AG08395 (cell line): Measurements from ENCODE around the gene MBNL2.

Experiments used
- DNase-seq: peaks from one replicate; pipeline ENCODE4 v3.0.0; 2012; ENCODE audit warnings: mixed read lengths, low spot score

Gene MBNL2

DNA sequence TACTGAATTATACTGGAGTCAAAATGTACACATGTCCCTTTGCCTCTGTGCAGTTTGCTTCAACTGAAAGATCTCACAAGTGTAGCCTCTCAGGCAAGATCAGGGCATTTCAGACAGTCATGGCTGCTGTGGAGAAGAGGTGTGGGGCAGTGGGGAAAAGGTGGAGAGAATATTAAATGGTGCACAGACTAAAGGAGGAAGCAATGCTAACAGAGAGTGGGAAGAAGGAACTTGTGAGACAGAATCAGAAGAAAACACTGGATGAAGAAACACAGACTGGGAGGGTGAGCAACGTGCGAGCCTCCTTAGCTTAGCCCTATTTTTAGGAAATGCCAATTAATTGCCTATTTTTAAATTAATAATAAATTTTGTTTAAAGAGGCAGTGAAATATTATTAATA is 162.2 kb downstream of the MBNL2 start:
- no peak for DNase-seq

DNA sequence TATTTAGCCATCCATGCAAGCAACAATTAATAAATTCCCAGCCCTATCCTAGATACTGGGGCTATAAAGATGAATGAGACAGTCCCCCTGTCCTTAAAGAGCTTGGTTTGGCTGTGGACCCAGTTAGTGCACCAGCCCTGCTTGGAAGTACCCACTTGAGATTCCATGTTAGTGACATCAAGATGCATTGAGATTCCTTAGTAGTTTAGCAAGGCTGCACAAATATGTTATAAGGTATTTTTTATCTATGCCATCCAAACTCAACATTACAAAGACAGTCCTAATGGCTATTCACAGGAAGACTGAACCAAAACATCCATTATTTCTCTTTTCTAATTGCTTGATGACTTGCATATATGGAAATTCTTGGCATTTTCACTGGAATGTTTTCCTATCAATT is 163.0 kb downstream of the MBNL2 start:
- peak; percentile 56 for DNase-seq

DNA sequence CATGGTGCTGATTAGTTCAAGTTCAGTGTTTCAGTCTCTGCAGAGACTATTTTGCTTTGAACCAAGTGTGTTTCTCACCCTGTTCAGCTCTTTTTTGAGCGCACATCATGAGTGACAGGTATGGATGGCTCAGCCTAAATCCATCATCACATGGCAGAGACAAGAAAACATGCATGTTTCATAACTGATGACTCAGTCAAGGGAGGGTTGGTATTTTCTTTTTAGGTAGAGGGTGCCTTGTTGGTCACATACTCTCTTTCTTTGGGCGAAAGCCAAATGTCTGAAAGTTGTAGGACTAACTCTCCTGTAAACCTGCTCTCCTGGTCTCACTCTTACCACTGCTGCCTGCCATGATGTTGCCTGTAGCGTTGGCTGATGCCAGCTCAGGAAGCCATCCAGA is 163.7 kb downstream of the MBNL2 start:
- DNase-seq, result no peak

DNA sequence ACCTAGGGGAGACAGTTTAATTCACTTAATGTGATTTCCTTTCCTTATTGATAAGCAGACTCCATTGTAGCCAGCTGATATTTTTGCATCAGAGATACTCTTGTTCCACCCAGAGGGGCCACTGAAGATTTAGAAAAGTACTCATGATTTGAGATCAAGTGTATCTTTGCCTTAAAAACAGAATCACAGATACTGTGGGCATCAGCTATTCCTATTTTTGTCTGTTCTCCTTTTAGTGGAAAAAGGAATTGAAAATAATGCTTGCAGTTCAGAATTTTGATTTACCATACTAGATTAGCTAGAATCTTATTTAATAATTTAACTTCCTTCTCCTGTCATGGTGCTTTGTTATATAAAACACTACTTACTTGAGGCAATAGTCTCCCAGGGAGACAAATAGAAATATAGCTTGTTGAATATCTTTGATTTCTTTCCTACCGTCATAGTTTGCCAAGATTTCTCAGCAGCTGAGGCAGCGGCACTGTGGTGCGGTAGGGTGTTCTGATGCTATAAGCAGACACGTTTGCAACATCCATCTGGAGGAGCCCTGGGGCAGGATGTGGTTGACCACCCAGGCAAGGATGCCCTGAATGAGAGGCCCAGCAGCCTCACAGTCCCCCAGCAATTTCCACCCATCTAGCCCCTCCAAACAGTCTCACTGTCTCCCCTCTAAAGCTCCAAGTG is 164.8 kb downstream of the MBNL2 start:
- no peak for DNase-seq

DNA sequence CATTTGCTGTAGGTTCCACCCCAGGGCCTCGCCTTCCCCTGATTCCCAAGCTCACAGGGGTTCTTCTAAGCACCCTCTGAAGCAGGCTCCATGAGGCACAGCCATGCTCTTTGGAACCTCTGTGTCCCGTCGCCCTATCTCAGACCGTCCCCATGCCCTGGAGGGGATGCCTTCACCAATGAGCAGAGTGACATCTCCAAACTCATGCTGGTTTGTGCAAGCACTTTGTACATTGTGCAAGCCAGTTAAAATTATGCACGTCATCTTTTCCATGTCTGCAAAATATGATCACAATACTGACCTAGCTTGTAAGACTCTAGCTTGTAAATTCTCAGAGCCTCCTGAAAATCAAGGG is 165.3 kb downstream of the MBNL2 start:
- no peak for DNase-seq

DNA sequence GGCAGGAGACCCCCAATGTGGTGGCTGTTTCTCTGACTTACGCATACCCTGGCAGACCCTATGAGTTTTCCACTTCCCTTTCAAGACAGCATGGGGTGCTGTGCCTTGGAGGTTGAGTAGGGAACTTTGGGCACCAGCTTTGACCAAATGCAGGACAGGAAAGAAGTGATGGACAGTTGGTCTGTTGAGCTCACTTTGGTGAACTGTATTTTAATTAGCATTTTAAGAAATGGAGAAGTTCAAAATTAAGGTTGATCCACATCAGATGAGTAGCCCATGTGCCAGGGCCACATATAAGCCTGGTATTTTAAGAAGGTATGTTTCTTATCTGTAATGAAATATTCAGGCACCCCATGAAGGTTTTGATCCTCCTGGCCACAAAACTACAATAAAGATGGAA is 165.8 kb downstream of the MBNL2 start:
- DNase-seq, result no peak

DNA sequence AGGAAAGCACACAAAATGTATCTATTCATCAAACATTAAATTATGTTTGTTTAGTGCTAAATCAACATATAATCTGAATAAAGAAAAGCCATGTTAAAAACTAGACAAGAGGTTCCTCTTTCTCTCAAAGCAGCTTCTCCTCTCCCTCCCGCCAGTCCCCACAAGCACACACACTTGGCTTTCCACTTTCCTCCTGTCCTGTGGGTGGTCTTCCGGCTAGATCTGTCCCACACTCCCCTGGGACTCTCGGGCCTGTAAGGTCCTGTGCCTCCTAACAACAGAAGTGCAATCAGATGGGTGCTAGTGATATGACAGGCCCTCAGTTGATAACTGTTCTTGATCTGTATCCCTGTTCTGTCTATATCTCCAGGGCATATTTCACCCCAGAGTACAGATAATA is 166.2 kb downstream of the MBNL2 start:
- DNase-seq, result no peak

DNA sequence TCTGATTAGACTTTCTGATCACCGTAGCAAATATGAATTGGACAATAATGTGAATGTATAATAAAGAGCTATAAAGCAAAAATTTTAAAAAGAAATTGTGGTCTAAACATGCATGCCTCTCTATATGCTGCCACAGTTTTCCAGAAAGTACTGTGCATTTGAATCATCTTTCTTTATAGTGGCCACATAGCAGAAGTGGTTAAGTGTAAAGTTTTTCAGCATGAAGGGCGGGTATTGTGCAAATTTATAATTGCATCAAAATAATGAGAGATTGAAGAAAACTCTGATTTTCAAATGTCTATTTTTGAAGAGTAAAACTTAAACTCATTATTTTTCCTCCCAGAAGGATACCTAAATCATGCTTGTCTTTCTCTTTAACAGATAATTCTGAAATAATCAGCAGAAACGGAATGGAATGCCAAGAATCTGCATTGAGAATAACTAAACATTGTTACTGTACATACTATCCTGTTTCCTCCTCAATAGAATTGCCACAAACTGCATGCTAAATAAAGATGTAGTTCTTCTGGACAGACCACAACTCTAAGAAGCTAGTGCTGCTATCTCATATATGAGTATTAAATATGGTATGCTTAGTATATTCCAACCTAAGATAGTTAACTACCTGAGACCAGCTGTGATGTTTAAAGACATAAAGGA is 168.9 kb downstream of the MBNL2 start:
- no peak for DNase-seq

DNA sequence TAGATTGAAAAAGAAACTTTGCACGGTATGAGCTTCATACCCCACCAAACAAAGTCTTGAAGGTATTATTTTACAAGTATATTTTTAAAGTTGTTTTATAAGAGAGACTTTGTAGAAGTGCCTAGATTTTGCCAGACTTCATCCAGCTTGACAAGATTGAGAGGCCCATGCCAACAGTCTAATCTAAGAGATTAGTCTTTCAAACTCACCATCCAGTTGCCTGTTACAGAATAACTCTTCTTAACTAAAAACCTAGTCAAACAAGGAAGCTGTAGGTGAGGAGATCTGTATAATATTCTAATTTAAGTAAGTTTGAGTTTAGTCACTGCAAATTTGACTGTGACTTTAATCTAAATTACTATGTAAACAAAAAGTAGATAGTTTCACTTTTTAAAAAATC is 169.9 kb downstream of the MBNL2 start:
- DNase-seq, result no peak

DNA sequence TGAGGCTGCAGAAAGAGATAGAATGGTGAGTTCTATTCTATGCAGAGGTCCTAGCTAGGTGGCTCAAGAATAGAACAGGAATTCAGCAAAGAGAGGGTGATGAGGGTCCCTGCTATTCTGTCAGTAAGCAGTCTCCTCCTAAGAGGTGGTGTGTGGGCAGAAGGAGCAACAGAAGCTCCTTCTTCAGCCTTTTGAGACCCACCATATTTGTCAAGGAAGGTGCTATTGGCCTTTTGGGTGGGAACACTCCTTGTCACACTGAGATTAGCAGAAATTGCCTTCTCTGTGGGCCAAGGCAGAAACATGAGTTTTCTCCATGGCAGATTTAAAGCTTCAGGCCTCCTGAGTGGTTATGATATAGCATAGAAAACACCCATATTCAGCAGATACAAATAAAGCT is 172.4 kb downstream of the MBNL2 start:
- DNase-seq, result no peak

DNA sequence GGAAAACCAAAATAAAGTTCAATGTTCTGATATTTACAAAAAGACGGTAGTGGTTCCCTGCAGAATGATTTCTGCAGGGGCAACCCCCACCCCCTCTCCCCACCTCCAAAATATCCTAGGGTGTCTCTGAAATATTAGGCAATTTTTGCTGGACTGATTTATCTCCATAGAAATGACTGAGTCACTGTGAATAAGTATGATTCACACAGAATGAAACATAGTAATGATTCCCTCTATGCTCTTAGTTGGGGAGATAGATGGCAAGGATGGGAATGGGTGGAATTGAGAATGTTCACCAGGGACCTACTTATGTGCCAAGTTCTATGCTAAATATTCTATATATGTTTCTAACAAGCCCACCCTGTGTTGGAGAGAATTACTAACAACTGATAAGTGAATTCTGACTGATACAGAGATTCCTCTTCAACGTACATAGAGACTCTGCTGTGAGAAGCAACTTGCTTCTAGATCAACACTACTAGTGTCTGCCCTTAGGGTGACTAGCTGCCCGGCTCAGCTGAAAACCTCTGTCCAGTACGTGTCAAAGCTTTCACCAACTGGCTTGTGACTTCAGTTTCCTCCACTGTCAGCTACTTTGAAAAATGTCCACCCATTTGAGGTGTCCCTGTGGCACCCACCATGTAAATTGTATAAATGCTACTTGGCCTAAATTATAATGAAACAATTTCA is 173.5 kb downstream of the MBNL2 start:
- peak; percentile 52 for DNase-seq

DNA sequence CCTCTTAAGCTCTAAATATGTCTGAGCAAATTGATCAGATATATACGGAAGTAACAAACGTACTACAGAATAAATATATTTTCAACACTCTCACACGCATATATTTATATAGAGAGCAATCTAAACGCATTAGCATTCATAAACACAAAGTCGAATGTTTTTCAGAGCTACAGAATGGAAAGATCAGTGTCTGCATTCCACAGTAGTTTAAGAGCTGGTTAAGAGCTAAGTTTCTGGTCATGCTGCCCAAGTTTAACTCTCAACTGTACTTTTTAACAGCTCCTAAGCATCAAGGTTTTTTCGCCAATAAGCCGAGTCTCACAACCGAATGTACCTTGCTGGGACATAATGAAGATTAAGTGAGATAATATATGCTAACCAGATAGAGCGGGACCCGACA is 175.1 kb downstream of the MBNL2 start:
- DNase-seq, result no peak

DNA sequence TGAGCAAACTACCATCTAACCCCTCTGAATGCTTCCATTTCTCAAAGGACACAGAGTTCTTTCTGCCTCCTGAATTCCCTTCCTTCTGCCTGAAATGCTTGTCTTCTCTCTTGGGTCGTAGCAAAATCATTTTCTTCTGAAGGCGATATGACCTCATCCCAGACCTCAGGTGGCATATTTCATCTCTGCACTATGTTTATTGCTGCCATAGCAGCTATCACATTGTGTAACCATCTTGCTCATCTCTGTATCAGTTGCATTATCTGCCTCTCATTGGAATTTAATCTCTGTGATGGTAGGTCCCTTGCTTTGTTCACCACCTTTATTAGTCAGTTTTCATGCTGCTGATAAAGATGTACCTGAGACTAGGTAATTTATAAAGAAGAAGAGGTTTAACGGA is 179.3 kb downstream of the MBNL2 start:
- DNase-seq, result no peak

DNA sequence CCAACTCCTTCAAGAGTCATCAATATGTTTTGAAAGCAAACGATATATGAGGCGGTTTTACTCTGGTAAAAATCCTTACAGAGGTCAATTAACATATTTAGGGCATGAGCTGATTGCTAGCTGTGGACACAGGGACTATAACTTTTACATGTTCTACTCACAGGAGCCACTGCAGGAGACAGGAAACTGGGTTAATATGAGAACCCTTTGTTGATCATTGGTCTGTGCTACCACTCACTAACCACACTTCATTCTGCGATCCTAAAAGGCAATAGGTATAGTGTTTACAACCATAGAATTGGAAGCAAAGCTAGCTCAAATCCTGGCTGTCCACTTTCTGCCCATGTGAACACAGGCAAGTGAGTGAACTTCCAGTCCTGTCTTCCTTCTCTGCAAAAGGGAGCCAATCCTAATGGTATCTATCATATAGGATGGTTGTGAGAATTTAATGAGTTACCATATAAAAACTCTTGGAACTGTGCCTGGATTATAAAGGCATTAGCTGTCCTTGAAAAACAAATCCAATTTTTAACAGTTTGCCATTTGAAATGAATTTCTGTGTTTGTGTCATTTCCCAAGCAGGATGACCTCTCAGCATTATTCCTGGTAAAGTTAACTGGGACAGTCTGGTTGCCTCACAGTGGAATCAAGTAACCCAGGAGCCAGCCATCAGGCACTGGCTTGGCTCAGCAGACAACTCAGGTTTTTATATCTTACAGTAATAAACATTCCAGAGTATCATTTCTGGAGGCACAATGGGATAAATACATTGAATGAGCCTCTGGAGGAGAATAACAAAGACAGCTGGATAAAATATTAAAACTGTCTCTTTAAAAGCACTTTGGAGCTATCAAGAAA is 182.0 kb downstream of the MBNL2 start:
- DNase-seq, result no peak

DNA sequence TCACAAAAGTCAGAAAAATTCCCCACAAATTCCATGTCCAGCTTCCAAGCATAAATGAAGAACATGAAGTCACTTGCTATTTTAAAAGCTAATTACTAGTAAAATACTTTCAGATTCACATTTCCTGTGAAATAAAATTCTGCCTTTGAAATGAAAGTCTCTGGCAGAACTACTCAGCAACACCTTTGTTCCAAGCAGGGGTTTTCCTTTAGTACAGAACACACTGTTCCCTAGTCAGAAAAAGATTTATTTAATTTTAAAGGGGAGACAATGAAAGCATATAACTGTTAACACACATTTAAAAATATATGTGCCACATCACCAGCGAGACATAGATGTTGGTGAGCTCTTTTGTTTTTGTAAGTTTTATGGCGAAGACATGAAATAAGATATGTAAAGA is 185.4 kb downstream of the MBNL2 start:
- DNase-seq, result no peak

DNA sequence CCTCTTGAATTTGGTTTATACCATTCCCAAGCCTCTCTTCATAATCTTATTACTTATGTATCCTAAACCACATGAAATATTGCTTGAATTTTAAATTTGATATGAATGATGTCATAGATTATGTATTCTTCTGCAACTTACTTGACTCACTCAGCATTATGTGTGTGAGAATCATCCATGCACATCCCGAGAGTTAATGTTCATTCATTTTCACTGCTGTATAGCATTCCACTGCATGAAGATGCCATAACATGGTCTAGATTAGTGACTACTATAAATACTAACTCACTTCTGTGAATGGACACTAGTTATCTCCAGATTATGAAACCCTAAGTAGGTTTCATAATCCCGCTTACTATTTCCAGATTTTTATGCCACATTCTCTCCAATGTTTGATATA is 186.8 kb downstream of the MBNL2 start:
- no peak for DNase-seq

DNA sequence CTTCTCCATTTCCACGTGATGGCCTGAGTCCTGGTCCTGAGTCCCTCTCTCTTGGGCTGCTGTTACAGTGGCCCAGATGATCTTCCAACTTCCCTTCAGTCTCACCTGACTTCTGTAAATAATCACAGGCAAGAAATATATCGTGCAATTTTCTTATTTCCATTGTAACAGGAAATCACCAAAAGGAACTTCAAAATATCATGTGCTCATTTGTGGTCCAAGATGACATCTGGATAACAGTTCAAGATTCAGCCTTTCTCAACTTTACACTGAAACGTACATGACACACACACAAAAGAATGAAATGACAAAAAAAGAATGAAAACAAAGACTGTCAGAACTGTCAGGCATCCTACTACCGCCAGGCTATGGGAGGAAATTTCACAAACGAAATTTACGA is 189.9 kb downstream of the MBNL2 start:
- peak; percentile 72 for DNase-seq

DNA sequence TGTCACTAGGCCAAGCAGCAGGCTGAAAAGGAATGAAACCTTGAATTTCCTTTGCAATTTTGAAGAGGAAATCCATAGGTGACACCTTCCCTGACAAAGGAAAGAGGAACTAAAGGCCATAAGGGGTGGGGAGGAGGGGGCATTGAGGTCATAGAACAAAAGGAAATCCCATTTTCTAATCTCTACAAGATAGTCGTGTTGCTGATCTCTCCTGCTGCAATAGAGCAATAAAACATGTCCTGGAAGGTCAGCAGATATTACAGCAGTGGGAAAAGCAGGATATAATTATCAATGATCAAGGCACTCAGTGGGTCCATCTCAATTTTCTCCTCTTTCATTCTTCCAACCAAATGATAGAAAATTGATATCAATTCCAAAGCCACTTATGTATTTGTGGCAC is 191.6 kb downstream of the MBNL2 start:
- DNase-seq, result no peak

DNA sequence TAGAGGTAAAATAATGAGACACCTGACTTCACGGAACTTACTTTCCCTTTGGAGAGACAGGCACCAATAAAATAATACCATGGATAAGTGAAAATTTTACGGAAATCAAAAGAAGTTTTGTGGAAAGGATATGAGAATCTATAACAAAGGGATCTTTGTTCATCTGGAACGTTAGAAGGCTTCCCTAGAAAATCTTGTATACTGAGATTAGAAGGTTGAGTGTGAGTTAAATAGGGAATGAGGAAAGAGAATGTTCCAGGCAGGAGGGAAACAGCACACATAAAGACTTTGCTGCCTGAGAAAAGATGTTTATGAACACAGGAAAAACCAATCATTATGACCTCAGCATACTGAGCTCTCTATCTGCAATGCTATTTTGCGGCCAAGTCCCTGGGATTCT is 192.3 kb downstream of the MBNL2 start:
- DNase-seq, result no peak

DNA sequence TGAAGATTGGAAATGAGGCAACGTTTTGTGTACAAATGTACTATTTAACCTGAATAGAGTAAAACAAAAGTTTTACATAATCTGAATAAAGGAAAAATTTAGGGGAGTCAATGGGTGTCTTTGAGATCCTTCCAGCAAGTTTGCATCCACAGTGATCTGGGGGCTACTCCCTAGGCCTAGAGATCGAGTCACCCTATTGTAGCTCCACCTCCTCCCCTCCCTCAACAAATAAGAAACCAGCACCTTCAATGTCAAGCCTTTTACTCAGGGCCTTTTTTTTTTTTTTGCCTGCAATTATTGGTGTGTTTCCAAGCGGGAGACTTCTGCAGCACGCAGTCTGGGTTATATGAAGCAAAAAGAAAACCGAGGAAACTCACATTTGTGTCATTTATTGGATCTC is 195.6 kb downstream of the MBNL2 start:
- no peak for DNase-seq

DNA sequence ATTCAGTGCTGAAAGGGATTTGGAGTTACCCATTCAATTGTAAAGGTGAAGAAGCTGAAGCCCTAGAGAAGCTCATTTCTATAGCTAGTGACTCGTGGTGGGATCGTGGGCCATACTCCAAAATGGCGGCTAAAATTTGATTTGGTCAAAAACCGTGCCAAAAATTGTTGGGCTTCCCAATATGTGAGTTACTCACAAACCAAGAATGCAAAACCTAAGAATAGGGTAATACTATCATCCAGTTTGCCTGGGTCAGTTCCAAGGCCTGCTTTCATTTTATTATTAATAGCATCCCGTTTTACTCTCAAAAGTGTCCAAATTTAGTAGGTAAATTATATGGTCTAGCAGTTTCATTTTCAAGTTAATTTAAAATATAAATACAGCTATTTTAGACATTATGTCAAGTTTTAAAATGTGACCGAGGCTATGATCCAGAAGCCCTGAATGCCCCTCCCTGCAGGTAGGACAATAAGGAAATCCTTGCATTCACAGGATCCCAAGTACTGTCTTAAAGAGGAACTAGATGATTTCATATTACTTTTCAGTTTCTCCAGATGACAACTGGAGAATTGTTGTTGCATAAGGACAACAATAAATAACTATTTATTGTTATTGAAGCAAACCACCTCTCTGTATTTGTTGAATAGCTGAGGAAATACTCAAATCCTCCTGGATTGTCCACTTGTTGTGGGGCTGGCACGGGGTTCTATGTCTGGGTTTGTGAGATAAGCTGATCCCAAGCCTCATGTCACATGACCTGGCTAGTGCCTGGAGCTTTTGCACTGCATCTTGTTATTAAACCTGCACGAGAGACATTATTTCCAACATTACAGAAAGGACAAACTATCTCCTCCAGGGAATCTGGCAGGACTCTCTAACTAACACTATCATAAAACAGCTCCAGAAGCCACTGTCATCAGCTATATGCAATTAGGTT is 200.3 kb downstream of the MBNL2 start:
- DNase-seq, result no peak
